HepG2 (cell line): ENCODE measurements around the gene CCDC59. TPM values are rescaled to one million over a fixed set of nuclear protein-coding genes. Genes with fewer than 3 reads are reported as not detected.

Source experiments
- ATAC-seq: fragments of 200-7000 bp; cut with Tn5 transposase; 3 replicates; pipeline ENCODE4 v1.9.1; 2020; ENCODE audit warnings: mild to moderate bottlenecking, moderate library complexity
- BruUV-seq: library from RNA; stranded (reverse); fragments of 400-500 nt; replicated peaks from 2 replicates; lab custom pipeline; 2021; lab: Mats Ljungman, UMichigan
- CTCF ChIA-PET: fragments of 300-600 bp; formaldehyde crosslinking; extraction: SDS; loops from one replicate; lab custom pipeline; 2021; ENCODE audit warnings: low total read pairs, inconsistent platforms, low intra/inter-chr PET ratio; lab: Yijun Ruan, JAX
- POLR2A ChIA-PET: fragments of 350-600 bp; sonication (Branson Sonifier 250); formaldehyde crosslinking; loops from one replicate; lab custom pipeline; 2020; ENCODE audit warnings: antibody characterized with exemption, inconsistent platforms; lab: Yijun Ruan, JAX
- DNase-seq: peaks from one replicate; pipeline ENCODE4 v3.0.0-alpha.2; 2015; ENCODE audit warnings: low spot score
- FAIRE-seq: peaks from 3 replicates; lab custom pipeline; 2011; peaks lifted over from hg19 to GRCh38; lab: Jason Lieb, UNC
- H2AFZ ChIP-seq: one replicate; pipeline ENCODE4 v1.6.1; 2011; ENCODE audit warnings: low read length, inconsistent platforms
- H3K27ac ChIP-seq: fragments of 300-600 bp; 3 replicates; pipeline ENCODE4 v1.8.0; 2011; ENCODE audit warnings: mixed run types, mild to moderate bottlenecking, mixed read lengths, low read length, inconsistent platforms; ENCODE audit not compliant: insufficient read depth; ENCODE audit errors: extremely low read length
- H3K27me3 ChIP-seq, 2 experiments: fragments of 200-600 bp in 1 of 2; 2 replicates in 1 of 2; 3 replicates in 1 of 2; pipeline versions ENCODE4 v1.6.0 to v1.8.0; 2011; ENCODE audit warnings: low read length in 2 of 2, mild to moderate bottlenecking in 2 of 2, moderate library complexity in 2 of 2, inconsistent platforms in 1 of 2; ENCODE audit not compliant: insufficient read depth in 2 of 2, control insufficient read depth in 1 of 2
- H3K36me3 ChIP-seq, 2 experiments: fragments of 200-600 bp in 1 of 2; replicated peaks in 1 of 2; 2 replicates in 1 of 2; 3 replicates in 1 of 2; pipeline versions ENCODE4 v1.5.1 to v1.8.0; 2011; ENCODE audit warnings: low read length in 2 of 2, inconsistent platforms in 1 of 2; ENCODE audit not compliant: insufficient read depth in 2 of 2, control insufficient read depth in 1 of 2
- H3K4me1 ChIP-seq: 2 replicates; pipeline ENCODE4 v1.5.1; 2012; ENCODE audit warnings: low read length, inconsistent platforms; ENCODE audit not compliant: insufficient read depth
- H3K4me2 ChIP-seq: 2 replicates; pipeline ENCODE4 v1.6.0; 2011; ENCODE audit warnings: low read depth, low read length, inconsistent platforms
- H3K4me3 ChIP-seq, 3 experiments: fragments of 200-600 bp in 1 of 3; sonication (generic), shearing (Covaris generic) in 1 of 3; replicated peaks in 1 of 3; 2 replicates each; pipeline ENCODE4 v1.5.1; 2011 to 2016; ENCODE audit warnings: low read length in 3 of 3, inconsistent platforms in 2 of 3, low read depth in 2 of 3, mild to moderate bottlenecking in 2 of 3, control low read depth in 1 of 3, mixed read lengths in 1 of 3; ENCODE audit not compliant: insufficient read depth in 1 of 3
- H3K79me2 ChIP-seq: one replicate; pipeline ENCODE4 v1.6.1; 2011; ENCODE audit warnings: low read length, inconsistent platforms; ENCODE audit not compliant: insufficient read depth
- H3K9ac ChIP-seq: 2 replicates; pipeline ENCODE4 v1.6.0; 2011; ENCODE audit warnings: mild to moderate bottlenecking, low read depth, low read length, inconsistent platforms; ENCODE audit not compliant: insufficient read depth
- H3K9me3 ChIP-seq: 2 replicates; pipeline ENCODE4 v1.5.1; 2012; ENCODE audit warnings: mild to moderate bottlenecking, low read length
- H4K20me1 ChIP-seq: 2 replicates; pipeline ENCODE4 v1.6.0; 2011; ENCODE audit warnings: inconsistent platforms, mild to moderate bottlenecking, low read length, moderate library complexity; ENCODE audit not compliant: insufficient read depth
- EZH2 ChIP-seq: conservative IDR thresholded peaks from 2 replicates; pipeline ENCODE4 v1.6.1; 2012; ENCODE audit warnings: mild to moderate bottlenecking, low read depth, low read length, moderate library complexity
- MYC ChIP-seq: sonication (generic); formaldehyde crosslinking; IDR thresholded peaks from 2 replicates; pipeline ENCODE4 v1.9.0; 2021; ENCODE audit warnings: missing genetic modification reagents, borderline replicate concordance
- POLR2AphosphoS2 ChIP-seq: IDR thresholded peaks from 2 replicates; pipeline ENCODE4 v1.6.1; 2011; ENCODE audit warnings: low read depth, low read length, improper control_type of control experiment
- SMARCC2 ChIP-seq: fragments of 450-650 bp; IDR thresholded peaks from 2 replicates; pipeline ENCODE4 v1.6.1; 2017; ENCODE audit warnings: antibody characterized with exemption, mild to moderate bottlenecking
- STAG1 ChIP-seq: sonication (generic); formaldehyde crosslinking; IDR thresholded peaks from 2 replicates; pipeline ENCODE4 v1.4.0; 2020; ENCODE audit warnings: missing genetic modification reagents
- ZNF367 ChIP-seq: sonication (generic); formaldehyde crosslinking; IDR thresholded peaks from 2 replicates; pipeline ENCODE4 v1.4.0; 2020; ENCODE audit warnings: missing genetic modification reagents, borderline replicate concordance
- ZNF572 ChIP-seq: sonication (generic); formaldehyde crosslinking; IDR thresholded peaks from 2 replicates; pipeline ENCODE4 v1.5.1; 2020; ENCODE audit warnings: mild to moderate bottlenecking, missing genetic modification reagents
- ZNF703 ChIP-seq: sonication (generic); formaldehyde crosslinking; IDR thresholded peaks from 2 replicates; pipeline ENCODE4 v1.5.1; 2020; ENCODE audit warnings: missing genetic modification reagents, mild to moderate bottlenecking, moderate library complexity, borderline replicate concordance
- WGBS: methylation state at CpG from one replicate; pipeline ENCODE4 v1.1.6; 2017; ENCODE audit warnings: low lambda C conversion rate; 5-methylcytosine and 5-hydroxymethylcytosine counted together
- in situ Hi-C: cut with HindIII; loops from 2 replicates; pipeline ENCODE4 v1.10.0; 2017; ENCODE audit warnings: low pct_unique_long_range_greater_than_20kb; ENCODE audit not compliant: extremely low pct_ligation_motif_present
- intact Hi-C: fragments of 100-400 bp; cut with micrococcal nuclease; formaldehyde crosslinking; loops from one replicate; pipeline ENCODE4 v1.10.0; 2022; ENCODE audit not compliant: unreplicated experiment
- polyA plus RNA-seq, 8 experiments: library from polyadenylated mRNA; depleted of rRNA in 3 of 8; stranded (reverse) in 7 of 8; unstranded in 1 of 8; fragments of >200 nt; fragmentation: Illumina TruSeq in 4 of 8; extraction: Trizol in 4 of 8; gene quantifications; 2 replicates each; pipeline versions ENCODE4 v1.2.1 to v1.2.3, GENCODE V29; 2011 to 2016; ENCODE audit warnings: low read depth in 4 of 8, missing spikeins in 1 of 8, mixed read lengths in 1 of 8; ENCODE audit not compliant: insufficient read depth in 1 of 8
- total RNA-seq, 5 experiments: library from RNA; depleted of rRNA; stranded (reverse); fragments of >200 nt; fragmentation: Illumina TruSeq; extraction: Trizol; gene quantifications; 2 replicates each; pipeline ENCODE4 v1.2.3, GENCODE V29; 2016; ENCODE audit warnings: low read depth in 1 of 5
- TF ChIP-seq, protein P1 (sequence below): sonication (generic); formaldehyde crosslinking; IDR thresholded peaks from 2 replicates; pipeline ENCODE4 v1.5.0; 2020; ENCODE audit warnings: mild to moderate bottlenecking, missing genetic modification reagents, moderate library complexity

The CCDC59 gene
- total and polyA plus RNA-seq, 2 of the 13 experiments (the other 11 are each of a cell fraction or from before 2014, with no cell fraction given) = 16.1 to 81.3 TPM

DNA sequence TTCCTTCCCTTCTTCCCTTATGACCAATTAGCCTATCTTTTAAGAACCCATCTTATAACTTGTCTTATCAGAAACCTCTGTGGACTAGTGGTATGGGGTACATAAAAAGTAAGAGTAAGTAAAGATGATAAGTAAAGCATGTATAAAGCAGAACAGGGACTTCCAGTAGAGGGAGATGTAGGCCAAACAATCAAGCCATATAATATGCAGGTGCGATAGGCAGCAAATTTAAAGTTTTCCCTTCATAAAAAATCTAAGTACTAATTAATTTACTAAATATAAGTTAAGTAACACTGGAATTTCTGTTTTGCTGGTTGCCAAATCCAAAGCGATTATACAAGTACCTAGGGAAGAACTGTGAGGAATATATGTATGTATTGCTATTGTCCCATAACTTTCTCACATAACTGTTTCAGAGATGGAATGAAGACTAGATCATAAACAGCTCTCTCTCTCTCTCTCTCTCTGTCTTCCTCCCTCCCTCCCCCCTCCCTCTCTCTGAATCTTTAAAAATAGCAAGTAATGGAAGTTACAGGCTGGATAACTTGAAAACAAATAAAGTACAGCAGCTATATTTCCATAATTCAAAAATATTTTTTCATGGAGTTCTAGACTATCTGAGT, 25.9 kb upstream of the CCDC59 start:
- intact Hi-C loops (loop anchor here (5.0 kb wide), 1 partner anchor 173 kb away; no protein-coding TSS in a partner anchor), in situ Hi-C loops (no loop called here)
- Histone ChIP-seq H3K4me1 (no peaks in the 10 kb centered on the region), H3K9me3 (no peaks in the 10 kb centered on the region), H4K20me1 (no peaks in the 10 kb centered on the region), H3K27me3 (no peaks in the 10 kb centered on the region), H3K79me2 (no peaks in the 10 kb centered on the region), H3K4me2 (no peak overlapping the region), H3K36me3 (no peaks in the 10 kb centered on the region), H3K4me3 (no peak overlapping the region), H2AFZ (no peak overlapping the region), H3K27ac (no peak overlapping the region), H3K9ac (no peak overlapping the region)
- DNase-seq (no peak), FAIRE-seq (no peak), ATAC-seq (peak; percentile 69; the same call in 2 of the 3 replicates)
- no TSS peak for BruUV-seq
- 94% methylated on average over 2 of the region's 2 CpGs for WGBS
- ChIA-PET CTCF (no interaction called here), POLR2A (no interaction called here)
- TF ChIP-seq ZNF367 (CRISPR knock-in tag) (no peak), ZNF703 (no peak), STAG1 (peak; percentile 44), EZH2 (no peak), ZNF572 (CRISPR knock-in tag) (no peak), SMARCC2 (no peak)
- TF ChIP-seq, protein P1, sequence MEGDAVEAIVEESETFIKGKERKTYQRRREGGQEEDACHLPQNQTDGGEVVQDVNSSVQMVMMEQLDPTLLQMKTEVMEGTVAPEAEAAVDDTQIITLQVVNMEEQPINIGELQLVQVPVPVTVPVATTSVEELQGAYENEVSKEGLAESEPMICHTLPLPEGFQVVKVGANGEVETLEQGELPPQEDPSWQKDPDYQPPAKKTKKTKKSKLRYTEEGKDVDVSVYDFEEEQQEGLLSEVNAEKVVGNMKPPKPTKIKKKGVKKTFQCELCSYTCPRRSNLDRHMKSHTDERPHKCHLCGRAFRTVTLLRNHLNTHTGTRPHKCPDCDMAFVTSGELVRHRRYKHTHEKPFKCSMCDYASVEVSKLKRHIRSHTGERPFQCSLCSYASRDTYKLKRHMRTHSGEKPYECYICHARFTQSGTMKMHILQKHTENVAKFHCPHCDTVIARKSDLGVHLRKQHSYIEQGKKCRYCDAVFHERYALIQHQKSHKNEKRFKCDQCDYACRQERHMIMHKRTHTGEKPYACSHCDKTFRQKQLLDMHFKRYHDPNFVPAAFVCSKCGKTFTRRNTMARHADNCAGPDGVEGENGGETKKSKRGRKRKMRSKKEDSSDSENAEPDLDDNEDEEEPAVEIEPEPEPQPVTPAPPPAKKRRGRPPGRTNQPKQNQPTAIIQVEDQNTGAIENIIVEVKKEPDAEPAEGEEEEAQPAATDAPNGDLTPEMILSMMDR (CRISPR knock-in tag) = peak; percentile 43

DNA sequence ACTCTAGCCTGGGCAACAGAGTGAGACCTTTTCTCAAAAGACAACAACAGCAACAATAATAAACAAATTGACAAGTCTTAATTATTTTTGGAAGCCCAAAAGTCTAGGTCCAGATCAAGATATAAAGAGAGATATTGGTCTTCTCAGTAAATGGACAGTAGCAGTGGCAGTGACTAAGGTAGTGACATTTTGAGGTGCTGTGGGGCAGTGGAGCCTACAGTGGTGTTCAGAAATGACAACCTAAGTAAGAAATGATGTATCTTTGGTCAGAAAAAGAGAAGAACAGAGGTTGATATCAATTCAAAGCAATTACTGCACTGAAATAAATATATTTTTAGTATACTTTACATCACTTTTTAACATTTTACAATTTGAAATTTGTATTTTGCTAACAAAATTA, 20.8 kb upstream of the CCDC59 start:
- Histone ChIP-seq H3K27ac (no peak overlapping the region), H3K4me1 (no peaks in the 10 kb centered on the region), H3K36me3 (no peaks in the 10 kb centered on the region), H3K27me3 (no peaks in the 10 kb centered on the region), H3K4me3 (no peak overlapping the region), H2AFZ (no peak overlapping the region), H3K9me3 (no peaks in the 10 kb centered on the region), H3K9ac (no peak overlapping the region), H3K79me2 (no peaks in the 10 kb centered on the region), H3K4me2 (no peak overlapping the region), H4K20me1 (no peaks in the 10 kb centered on the region)
- POLR2A ChIA-PET = no interaction called here
- in situ Hi-C loops = no loop called here
- intact Hi-C loops = no loop called here
- CTCF ChIA-PET = no interaction called here
- DNase-seq = no peak
- BruUV-seq = no TSS peak
- FAIRE-seq = no peak
- ATAC-seq = no peak
- TF ChIP-seq MYC (no peak), POLR2AphosphoS2 (no peak)
